Measurements from ENCODE around the gene TUBA1B.
"Not testable (repeated sequence)": the region's sequence is repeated elsewhere in the genome, so short reads cannot be mapped to it uniquely, and the experiment has no call there.

TUBA1B gene

DNA sequence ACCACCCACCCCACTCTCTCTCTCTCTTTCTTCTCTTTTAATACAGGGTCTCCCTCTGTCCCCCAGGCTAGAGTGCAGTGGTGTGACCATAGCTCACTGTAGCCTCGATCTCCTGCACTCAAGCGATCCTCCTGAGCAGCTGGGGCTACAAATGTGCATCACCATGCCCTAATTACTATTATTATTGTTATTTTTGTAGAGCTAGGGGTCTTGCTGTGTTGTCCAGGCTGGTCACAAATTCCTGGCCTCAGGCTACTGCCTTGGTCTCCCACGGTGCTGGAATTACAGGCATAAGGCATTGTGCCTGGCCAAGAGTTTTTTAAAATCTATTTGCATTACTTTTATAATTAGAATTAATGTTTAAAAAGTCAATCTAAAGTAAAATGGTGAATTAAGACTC, 23.0 kb upstream of the TUBA1B start:
- TF ChIP-seq, protein P1, sequence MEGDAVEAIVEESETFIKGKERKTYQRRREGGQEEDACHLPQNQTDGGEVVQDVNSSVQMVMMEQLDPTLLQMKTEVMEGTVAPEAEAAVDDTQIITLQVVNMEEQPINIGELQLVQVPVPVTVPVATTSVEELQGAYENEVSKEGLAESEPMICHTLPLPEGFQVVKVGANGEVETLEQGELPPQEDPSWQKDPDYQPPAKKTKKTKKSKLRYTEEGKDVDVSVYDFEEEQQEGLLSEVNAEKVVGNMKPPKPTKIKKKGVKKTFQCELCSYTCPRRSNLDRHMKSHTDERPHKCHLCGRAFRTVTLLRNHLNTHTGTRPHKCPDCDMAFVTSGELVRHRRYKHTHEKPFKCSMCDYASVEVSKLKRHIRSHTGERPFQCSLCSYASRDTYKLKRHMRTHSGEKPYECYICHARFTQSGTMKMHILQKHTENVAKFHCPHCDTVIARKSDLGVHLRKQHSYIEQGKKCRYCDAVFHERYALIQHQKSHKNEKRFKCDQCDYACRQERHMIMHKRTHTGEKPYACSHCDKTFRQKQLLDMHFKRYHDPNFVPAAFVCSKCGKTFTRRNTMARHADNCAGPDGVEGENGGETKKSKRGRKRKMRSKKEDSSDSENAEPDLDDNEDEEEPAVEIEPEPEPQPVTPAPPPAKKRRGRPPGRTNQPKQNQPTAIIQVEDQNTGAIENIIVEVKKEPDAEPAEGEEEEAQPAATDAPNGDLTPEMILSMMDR (IDR thresholded peaks at IDR 0.05; ENCODE audit: low read depth, low read length), result no peak
- DNase-seq (ENCODE audit: extremely low read depth, low read depth), result no peak

DNA sequence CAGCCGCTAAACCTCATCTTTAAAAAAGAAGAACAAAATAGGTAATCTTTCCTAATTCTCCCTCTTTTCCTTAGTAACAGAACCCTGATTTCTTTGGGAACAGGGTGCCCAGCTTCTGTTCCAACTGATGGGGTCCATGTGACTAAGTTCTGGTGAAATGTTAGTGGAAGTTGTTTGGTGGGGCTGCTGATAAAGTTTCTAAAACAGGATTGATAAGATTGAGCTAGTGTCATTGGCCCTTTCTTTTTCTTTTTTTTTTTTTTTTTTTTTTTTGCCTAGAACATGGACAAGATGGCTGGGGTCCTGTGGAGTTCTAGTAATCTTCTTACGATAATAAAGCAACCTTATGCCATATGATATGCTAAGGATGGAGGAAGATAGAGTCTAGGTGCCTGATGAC, 16.2 kb upstream of the TUBA1B start:
- no peak for DNase-seq (ENCODE audit: extremely low read depth, low read depth)
- TF ChIP-seq, protein P1 (IDR thresholded peaks at IDR 0.05; ENCODE audit: low read depth, low read length), result no peak

DNA sequence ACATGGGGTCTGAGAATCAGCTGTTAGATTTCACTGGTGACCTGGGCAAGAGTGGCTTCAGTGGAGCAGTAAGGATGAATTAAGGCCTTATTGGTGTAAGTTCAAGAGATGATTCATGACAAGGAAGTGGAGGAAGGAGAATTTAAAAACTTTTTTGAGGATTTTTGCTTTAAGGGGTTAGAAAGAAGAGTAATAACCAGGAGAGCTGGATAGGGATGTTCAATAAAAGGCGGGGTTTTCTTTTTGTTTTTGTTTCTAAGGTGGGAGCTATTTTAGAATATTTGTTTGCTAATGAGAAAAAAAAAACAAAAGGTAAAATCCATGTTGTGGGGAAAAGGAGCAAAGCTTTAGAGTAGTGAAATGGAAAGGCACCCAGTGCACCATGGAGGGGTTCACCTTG, 15.2 kb upstream of the TUBA1B start:
- TF ChIP-seq, protein P1 (IDR thresholded peaks at IDR 0.05; ENCODE audit: low read depth, low read length), result no peak
- no peak for DNase-seq (ENCODE audit: extremely low read depth, low read depth)

DNA sequence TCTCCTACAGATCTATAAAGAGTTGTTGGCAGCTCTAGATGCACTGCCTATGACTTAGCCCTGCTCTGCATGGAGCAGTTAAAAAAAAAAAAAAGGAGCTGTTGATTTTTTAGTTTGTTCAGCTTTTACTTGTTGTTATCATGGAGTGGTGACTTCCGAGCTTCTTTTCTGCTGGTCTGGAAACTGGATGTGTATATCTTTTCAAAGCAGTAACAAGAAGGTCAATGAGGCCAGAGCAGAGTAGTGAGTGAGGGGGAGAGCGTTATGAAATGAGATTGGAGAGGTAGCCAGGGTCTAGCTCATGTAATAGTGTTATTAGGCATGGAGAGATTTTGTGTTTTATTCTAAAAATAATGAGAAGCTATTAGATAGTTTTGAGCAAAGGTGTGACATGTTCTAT, 13.2 kb upstream of the TUBA1B start:
- DNase-seq (ENCODE audit: extremely low read depth, low read depth), result no peak
- TF ChIP-seq, protein P1 (IDR thresholded peaks at IDR 0.05; ENCODE audit: low read depth, low read length), result no peak

DNA sequence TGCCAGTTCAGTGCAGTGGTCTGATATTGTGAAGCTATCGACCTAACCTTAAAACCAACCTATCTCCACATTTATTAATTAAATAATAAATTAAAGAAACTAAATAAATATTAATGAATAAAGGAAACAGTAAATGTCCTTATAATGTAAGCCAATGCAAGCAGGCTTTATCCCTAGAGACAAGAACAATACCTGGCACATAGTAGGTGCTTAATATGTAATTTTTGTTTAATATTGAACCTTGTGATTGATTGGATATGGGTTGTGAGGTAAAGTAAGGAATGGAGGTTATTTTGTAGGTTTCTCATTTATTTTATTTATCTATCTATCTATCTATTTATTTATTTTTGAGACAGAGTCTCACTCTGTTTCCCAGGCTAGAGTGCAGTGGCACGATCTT, 7.8 kb upstream of the TUBA1B start:
- no peak for DNase-seq (ENCODE audit: extremely low read depth, low read depth)
- TF ChIP-seq, protein P1 (IDR thresholded peaks at IDR 0.05; ENCODE audit: low read depth, low read length), result no peak

DNA sequence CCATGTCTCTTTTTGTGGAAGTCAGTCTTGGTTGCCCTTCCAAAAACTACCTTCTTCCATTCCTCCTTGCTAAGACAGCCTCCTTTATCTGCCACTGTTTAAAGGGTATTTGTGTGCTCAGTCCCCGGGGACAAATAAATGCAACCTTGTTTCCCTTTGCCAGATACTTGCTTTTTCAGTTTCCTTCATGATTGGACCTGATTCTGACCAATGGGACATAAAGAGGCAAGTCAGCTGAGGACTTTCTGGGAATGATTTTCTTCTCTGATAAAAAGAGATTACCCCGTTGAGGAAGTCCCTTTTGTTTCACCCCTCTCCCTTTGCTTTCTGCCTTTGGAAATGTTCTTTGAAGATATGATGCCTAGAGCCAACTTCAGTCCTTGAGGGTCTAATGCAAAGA, 7.4 kb upstream of the TUBA1B start:
- no peak for DNase-seq (ENCODE audit: extremely low read depth, low read depth)
- TF ChIP-seq, protein P1 (IDR thresholded peaks at IDR 0.05; ENCODE audit: low read depth, low read length), result no peak

DNA sequence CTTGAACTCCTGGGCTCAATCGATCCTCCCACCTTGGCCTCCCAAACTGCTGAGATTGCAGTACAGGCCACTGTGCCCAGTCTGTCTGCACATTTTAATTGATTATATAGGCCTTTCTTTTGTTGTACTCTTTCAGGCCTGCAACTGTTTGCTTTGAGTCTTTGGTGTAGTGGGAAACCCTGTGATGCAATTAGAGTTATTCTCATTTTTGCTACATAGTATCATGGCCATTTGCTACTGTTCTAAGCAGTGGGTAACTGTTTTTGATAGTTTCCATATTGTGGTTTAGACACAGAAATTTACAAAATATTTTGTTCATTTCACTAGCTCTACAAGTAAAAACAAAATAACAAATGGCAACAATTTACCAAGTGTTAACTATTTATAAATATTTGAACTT, 6.3 kb upstream of the TUBA1B start:
- TF ChIP-seq, protein P1 (IDR thresholded peaks at IDR 0.05; ENCODE audit: low read depth, low read length), result no peak
- no peak for DNase-seq (ENCODE audit: extremely low read depth, low read depth)

DNA sequence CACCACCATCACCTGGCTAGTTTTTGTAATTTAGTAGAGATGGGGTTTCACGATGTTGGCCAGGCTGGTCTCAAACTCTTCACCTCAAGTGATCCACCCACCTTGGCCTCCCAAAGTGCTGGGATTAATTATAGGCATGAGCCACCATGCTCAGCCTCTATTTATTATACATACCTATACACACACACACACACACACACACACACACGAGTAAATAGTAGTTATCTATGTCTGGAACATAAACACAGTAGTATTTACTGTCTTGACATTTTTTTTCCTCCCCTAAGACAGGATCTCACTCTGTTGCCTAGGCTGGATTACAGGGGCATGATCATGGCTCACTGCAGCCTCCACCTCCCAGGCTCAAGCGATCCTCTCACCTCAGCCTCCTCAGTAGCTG, 5.8 kb upstream of the TUBA1B start:
- not testable (repeated sequence) for DNase-seq (ENCODE audit: extremely low read depth, low read depth)

Data from AG09319 (cell line).